Glutamatergic neuron (in vitro differentiated cells): ENCODE data around the gene DHRS1. TPM values are rescaled to one million over a fixed set of nuclear protein-coding genes. Genes with fewer than 3 reads are reported as not detected.

ENCODE experiments used
- DNase-seq: peaks from one replicate; pipeline ENCODE4 v3.0.0; 2022
- H3K27ac Mint-ChIP-seq: one replicate; pipeline ENCODE4 v1.8.0; 2020; ENCODE audit warnings: mild to moderate bottlenecking, mixed read lengths, inconsistent platforms; ENCODE audit not compliant: unreplicated experiment
- H3K27me3 Mint-ChIP-seq: one replicate; pipeline ENCODE4 v1.8.0; 2020; ENCODE audit warnings: mild to moderate bottlenecking, moderate library complexity, mixed read lengths, inconsistent platforms; ENCODE audit not compliant: unreplicated experiment
- H3K36me3 Mint-ChIP-seq: one replicate; pipeline ENCODE4 v1.8.0; 2020; ENCODE audit warnings: mild to moderate bottlenecking, mixed read lengths, inconsistent platforms; ENCODE audit not compliant: unreplicated experiment
- H3K4me1 Mint-ChIP-seq: one replicate; pipeline ENCODE4 v1.8.0; 2020; ENCODE audit warnings: mild to moderate bottlenecking, low read depth, mixed read lengths, inconsistent platforms; ENCODE audit not compliant: unreplicated experiment
- H3K4me3 Mint-ChIP-seq: one replicate; pipeline ENCODE4 v1.8.0; 2020; ENCODE audit warnings: mild to moderate bottlenecking, mixed read lengths, inconsistent platforms; ENCODE audit not compliant: unreplicated experiment
- H3K9me3 Mint-ChIP-seq: one replicate; pipeline ENCODE4 v1.8.0; 2020; ENCODE audit warnings: mild to moderate bottlenecking, moderate library complexity, mixed read lengths, inconsistent platforms; ENCODE audit not compliant: unreplicated experiment
- CTCF ChIP-seq: fragments of 200-600 bp; sonication (generic); IDR thresholded peaks from one replicate; pipeline ENCODE4 v1.5.0; 2021; ENCODE audit not compliant: partially characterized antibody, unreplicated experiment
- total RNA-seq: library from RNA; stranded (reverse); fragmentation: NEBNext Ultra II Directional; extraction: Animal tissue kit (Norgen Biotek cat#: 25700); gene quantifications from one replicate; pipeline ENCODE4 v1.2.1, GENCODE V29; 2021; ENCODE audit not compliant: unreplicated experiment

DHRS1 gene
- total RNA-seq, 1 donor from 2014 or later = 25.1 TPM

- no peak for DNase-seq
- Mint-ChIP-seq H3K4me3 (no peak overlapping the region), H3K4me1 (no peaks in the 10 kb centered on the region), H3K36me3 (no peaks in the 10 kb centered on the region), H3K9me3 (no peaks in the 10 kb centered on the region), H3K27ac (no peak overlapping the region), H3K27me3 (peaks cover 9% of the 10 kb centered on the region)
- TF ChIP-seq CTCF = no peak
Measured at GRCh38 chr14:24255931-24256711, 43.5 kb downstream of the DHRS1 start.

- Mint-ChIP-seq H3K27me3 (peaks cover 7% of the 10 kb centered on the region), H3K36me3 (no peaks in the 10 kb centered on the region), H3K4me3 (no peak overlapping the region), H3K4me1 (peaks cover 1% of the 10 kb centered on the region), H3K9me3 (peaks cover 1% of the 10 kb centered on the region), H3K27ac (no peak overlapping the region)
- no peak for DNase-seq
- no peak for TF ChIP-seq CTCF
Measured at GRCh38 chr14:24255438-24255837, 44.1 kb downstream of the DHRS1 start.

- no peak overlapping the region for H3K27ac Mint-ChIP-seq
- no peak overlapping the region for H3K4me3 Mint-ChIP-seq
- no peaks in the 10 kb centered on the region for H3K36me3 Mint-ChIP-seq
- TF ChIP-seq CTCF = no peak
- peaks cover 7% of the 10 kb centered on the region for H3K27me3 Mint-ChIP-seq
- H3K9me3 Mint-ChIP-seq = peaks cover 2% of the 10 kb centered on the region
- DNase-seq = no peak
- H3K4me1 Mint-ChIP-seq = peaks cover 6% of the 10 kb centered on the region
Measured at GRCh38 chr14:24254630-24255392, 44.8 kb downstream of the DHRS1 start.

- Mint-ChIP-seq H3K27me3 (peaks cover 7% of the 10 kb centered on the region), H3K9me3 (peaks cover 4% of the 10 kb centered on the region), H3K36me3 (no peaks in the 10 kb centered on the region), H3K27ac (no peak overlapping the region), H3K4me1 (peaks cover 9% of the 10 kb centered on the region), H3K4me3 (no peak overlapping the region)
- no peak for TF ChIP-seq CTCF
- DNase-seq = no peak
Measured at GRCh38 chr14:24253936-24254335, 45.6 kb downstream of the DHRS1 start.
